Measurements from ENCODE around the gene RTL1.

- TF ChIP-seq, protein P1, sequence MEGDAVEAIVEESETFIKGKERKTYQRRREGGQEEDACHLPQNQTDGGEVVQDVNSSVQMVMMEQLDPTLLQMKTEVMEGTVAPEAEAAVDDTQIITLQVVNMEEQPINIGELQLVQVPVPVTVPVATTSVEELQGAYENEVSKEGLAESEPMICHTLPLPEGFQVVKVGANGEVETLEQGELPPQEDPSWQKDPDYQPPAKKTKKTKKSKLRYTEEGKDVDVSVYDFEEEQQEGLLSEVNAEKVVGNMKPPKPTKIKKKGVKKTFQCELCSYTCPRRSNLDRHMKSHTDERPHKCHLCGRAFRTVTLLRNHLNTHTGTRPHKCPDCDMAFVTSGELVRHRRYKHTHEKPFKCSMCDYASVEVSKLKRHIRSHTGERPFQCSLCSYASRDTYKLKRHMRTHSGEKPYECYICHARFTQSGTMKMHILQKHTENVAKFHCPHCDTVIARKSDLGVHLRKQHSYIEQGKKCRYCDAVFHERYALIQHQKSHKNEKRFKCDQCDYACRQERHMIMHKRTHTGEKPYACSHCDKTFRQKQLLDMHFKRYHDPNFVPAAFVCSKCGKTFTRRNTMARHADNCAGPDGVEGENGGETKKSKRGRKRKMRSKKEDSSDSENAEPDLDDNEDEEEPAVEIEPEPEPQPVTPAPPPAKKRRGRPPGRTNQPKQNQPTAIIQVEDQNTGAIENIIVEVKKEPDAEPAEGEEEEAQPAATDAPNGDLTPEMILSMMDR (IDR thresholded peaks at IDR 0.05): no peak
- TF ChIP-seq EP300 (IDR thresholded peaks at IDR 0.05): no peak
- no peak for TF ChIP-seq POLR2AphosphoS5 (IDR thresholded peaks at IDR 0.05)
These were observed 26.7 kb upstream of the RTL1 start for GRCh38 chr14:100930270-100930669.
